ENCODE results near the gene PRKG2.

- TF ChIP-seq CTCF (IDR thresholded peaks at IDR 0.05) (no peak), POLR2A (IDR thresholded peaks at IDR 0.05) (no peak)
Measured at GRCh38 chr4:81257816-81258215, 42.8 kb upstream of the PRKG2 start.
